ENCODE measurements around the gene CHFR.
"Not testable (repeated sequence)": the region's sequence is repeated elsewhere in the genome, so short reads cannot be mapped to it uniquely, and the experiment has no call there.

CHFR gene

DNA sequence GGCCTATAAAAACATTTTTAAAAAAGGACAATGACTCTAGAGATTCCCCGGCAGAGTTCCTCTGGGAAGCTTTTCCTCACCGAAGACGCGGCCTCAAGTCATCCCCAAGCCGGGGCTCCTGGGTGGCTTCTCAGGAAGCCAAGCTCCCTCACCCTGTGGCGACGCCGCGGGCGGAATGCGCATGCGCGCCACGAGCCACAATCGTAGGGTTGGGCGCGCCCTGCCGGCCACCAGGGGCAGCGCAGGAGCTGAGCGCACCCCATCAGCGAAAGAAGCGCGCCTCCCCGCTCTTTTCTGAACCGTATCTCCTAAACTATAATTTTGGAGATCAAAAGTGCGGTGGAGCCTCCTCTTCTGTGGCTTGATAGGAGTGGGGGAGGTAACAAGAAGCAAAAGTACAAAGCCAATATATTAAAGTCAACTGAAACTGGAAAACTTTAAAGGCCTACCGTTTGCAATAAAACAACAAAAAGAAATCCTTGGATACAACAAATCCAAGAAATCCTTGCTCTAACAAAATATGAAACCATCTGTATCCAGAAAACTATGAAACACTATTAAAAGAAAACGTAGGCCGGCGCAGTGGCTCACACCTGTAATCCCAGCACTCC lies 17.4 kb upstream of the CHFR start:
- H3K9me3 Mint-ChIP-seq = peaks cover 5% of the 10 kb centered on the region
- H3K4me1 Mint-ChIP-seq = peaks cover 23% of the 10 kb centered on the region
- peak overlapping the region; percentile 76 for H3K27ac Mint-ChIP-seq
- CTCF ChIA-PET = interaction anchor here (0.5 to 2.7 kb wide), 13 partner anchors 12 to 144 kb away, joined by 3 to 16 read pairs (median 4); no protein-coding TSS in a partner anchor
- DNase-seq = peak; percentile 91
- H3K4me3 Mint-ChIP-seq = peak overlapping the region; percentile 15
- H3K27me3 Mint-ChIP-seq = peaks cover 31% of the 10 kb centered on the region
- H3K36me3 Mint-ChIP-seq = peaks cover 10% of the 10 kb centered on the region

DNA sequence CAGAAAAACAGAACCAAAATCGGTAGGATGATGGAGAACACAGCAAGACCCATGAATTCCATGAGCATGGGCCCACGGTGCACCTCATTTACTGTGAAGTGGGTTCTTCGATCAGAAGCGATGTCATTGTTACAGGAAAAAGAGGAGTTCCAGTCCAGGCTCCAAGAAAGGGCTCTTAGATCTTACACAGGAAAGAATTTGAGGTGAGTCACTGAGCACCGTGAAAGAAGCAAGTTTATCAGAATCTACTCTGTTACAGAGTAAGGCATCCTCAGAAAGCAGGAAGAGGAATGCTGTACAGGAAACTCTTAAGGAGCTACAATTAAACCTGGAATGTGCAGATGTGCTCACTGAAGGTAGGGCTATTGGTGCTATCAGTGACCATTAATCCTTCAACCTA lies 11.6 kb upstream of the CHFR start:
- H3K36me3 Mint-ChIP-seq = peaks cover 2% of the 10 kb centered on the region
- H3K4me3 Mint-ChIP-seq = no peak overlapping the region
- peaks cover 9% of the 10 kb centered on the region for H3K4me1 Mint-ChIP-seq
- peak overlapping the region; percentile 40 for H3K27ac Mint-ChIP-seq
- CTCF ChIA-PET = no interaction called here
- H3K27me3 Mint-ChIP-seq = no peaks in the 10 kb centered on the region
- no peak for DNase-seq
- H3K9me3 Mint-ChIP-seq = no peaks in the 10 kb centered on the region

DNA sequence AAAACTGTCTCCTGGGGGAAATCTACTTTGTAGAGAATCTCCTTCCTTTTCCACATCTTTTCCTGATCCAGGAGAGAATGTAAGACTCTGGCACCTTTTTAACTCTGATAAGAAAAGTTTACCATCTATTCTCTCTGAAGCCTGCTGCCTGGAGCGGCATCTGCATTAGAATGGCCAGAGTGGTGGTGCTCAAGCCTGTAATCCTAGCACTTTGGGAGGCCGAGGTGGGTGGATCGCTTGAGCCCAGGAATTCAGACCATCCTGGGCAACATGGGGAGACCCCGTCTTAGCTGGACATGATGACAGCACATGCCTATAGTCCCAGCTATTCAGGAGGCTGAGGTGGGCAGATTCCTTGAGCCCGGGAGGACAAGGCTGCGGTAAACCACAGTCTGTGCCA lies 1.4 kb upstream of the CHFR start:
- peak overlapping the region; percentile 57 for H3K4me3 Mint-ChIP-seq
- CTCF ChIA-PET = no interaction called here

GRCh38 chr12:132886529-132887477 lies 602 bp downstream of the CHFR start:
- Mint-ChIP-seq H3K36me3 (peaks cover 58% of the 10 kb centered on the region), H3K27ac (peak overlapping the region; percentile 87), H3K4me3 (peak overlapping the region; percentile 98), H3K4me1 (peaks cover 37% of the 10 kb centered on the region), H3K27me3 (peaks cover 18% of the 10 kb centered on the region), H3K9me3 (peaks cover 23% of the 10 kb centered on the region)
- DNase-seq = no peak
- CTCF ChIA-PET = interaction anchor here (1.0 to 1.2 kb wide), 2 partner anchors 10 to 58 kb away, joined by 3 read pairs; no protein-coding TSS in a partner anchor

More for the DNA sequence above, 1.4 kb upstream of the CHFR start:
- peak overlapping the region; percentile 82 for H3K27ac Mint-ChIP-seq
- DNase-seq = no peak
- H3K27me3 Mint-ChIP-seq = peaks cover 18% of the 10 kb centered on the region
- H3K9me3 Mint-ChIP-seq = peaks cover 23% of the 10 kb centered on the region
- peaks cover 41% of the 10 kb centered on the region for H3K36me3 Mint-ChIP-seq
- H3K4me1 Mint-ChIP-seq = peaks cover 27% of the 10 kb centered on the region

- CTCF ChIA-PET = no interaction called here
- no peaks in the 10 kb centered on the region for H3K27me3 Mint-ChIP-seq
- peaks cover 24% of the 10 kb centered on the region for H3K4me1 Mint-ChIP-seq
Observed at GRCh38 chr12:132881818-132882217, 5.6 kb downstream of the CHFR start.

DNA sequence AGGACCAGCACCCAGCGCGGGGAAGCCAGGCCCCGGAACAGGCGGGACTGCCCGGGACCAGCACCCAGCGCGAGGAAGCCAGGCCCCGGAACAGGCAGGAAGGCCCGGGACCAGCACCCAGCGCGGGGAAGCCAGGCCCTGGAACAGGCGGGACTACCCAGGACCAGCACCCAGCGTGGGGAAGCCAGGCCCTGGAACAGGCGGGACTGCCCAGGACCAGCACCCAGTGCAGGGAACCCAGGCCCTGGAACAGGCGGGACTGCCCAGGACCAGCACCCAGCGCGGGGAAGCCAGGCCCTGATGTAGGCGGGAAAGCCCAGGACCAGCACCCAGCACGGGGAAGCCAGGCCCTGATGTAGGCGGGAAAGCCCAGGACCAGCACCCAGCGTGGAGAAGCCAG lies 12.8 kb downstream of the CHFR start:
- H3K9me3 Mint-ChIP-seq, H3K4me3 Mint-ChIP-seq, DNase-seq, H3K27ac Mint-ChIP-seq, CTCF ChIA-PET, H3K27me3 Mint-ChIP-seq: not testable (repeated sequence)
- H3K36me3 Mint-ChIP-seq = peaks cover 53% of the 10 kb centered on the region
- peaks cover 27% of the 10 kb centered on the region for H3K4me1 Mint-ChIP-seq

More at GRCh38 chr12:132881818-132882217, 5.6 kb downstream of the CHFR start:
- peaks cover 7% of the 10 kb centered on the region for H3K9me3 Mint-ChIP-seq
- no peak overlapping the region for H3K4me3 Mint-ChIP-seq
- no peak overlapping the region for H3K27ac Mint-ChIP-seq
- H3K36me3 Mint-ChIP-seq = peaks cover 64% of the 10 kb centered on the region
- DNase-seq = no peak

DNA sequence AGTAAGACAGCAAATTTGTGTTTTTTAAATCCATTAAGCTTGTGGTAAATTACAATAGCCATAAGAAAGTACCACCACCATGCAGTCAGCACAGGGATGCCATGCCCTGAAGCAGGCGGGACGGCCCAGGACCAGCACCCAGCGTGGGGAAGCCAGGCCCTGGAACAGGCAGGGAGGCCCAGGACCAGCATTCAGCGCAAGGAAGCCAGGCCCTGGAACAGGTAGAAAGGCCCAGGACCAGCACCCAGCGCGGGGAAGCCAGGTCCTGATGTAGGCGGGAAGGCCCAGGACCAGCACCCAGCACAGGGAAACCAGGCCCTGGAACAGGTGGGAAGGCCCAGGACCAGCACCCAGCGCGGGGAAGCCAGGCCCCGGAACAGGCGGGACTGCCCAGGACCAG lies 13.2 kb downstream of the CHFR start:
- CTCF ChIA-PET = no interaction called here
- Mint-ChIP-seq H3K36me3 (peaks cover 55% of the 10 kb centered on the region), H3K4me3 (no peak overlapping the region), H3K4me1 (peaks cover 28% of the 10 kb centered on the region), H3K27me3 (no peaks in the 10 kb centered on the region), H3K27ac (peak overlapping the region; percentile 86), H3K9me3 (no peaks in the 10 kb centered on the region)
- DNase-seq = no peak

GRCh38 chr12:132873724-132874123 lies 13.7 kb downstream of the CHFR start:
- Mint-ChIP-seq H3K4me3 (peak overlapping the region; percentile 43), H3K27me3 (no peaks in the 10 kb centered on the region), H3K4me1 (peaks cover 30% of the 10 kb centered on the region), H3K27ac (peak overlapping the region; percentile 86), H3K36me3 (peaks cover 57% of the 10 kb centered on the region), H3K9me3 (no peaks in the 10 kb centered on the region)
- CTCF ChIA-PET = interaction anchor here (0.6 kb wide), 1 partner anchor 32 kb away, joined by 3 read pairs; no protein-coding TSS in a partner anchor
- no peak for DNase-seq

- Mint-ChIP-seq H3K4me1 (peaks cover 31% of the 10 kb centered on the region), H3K9me3 (no peaks in the 10 kb centered on the region), H3K4me3 (no peak overlapping the region), H3K36me3 (peaks cover 59% of the 10 kb centered on the region), H3K27me3 (no peaks in the 10 kb centered on the region), H3K27ac (peak overlapping the region; percentile 88)
- DNase-seq = peak; percentile 54
- CTCF ChIA-PET = interaction anchor here (0.6 to 1.0 kb wide), 2 partner anchors 31 to 34 kb away, joined by 3 to 4 read pairs; no protein-coding TSS in a partner anchor
Observed at GRCh38 chr12:132872975-132873421, 14.4 kb downstream of the CHFR start.

- Mint-ChIP-seq H3K36me3 (peaks cover 59% of the 10 kb centered on the region), H3K9me3 (no peaks in the 10 kb centered on the region), H3K27me3 (no peaks in the 10 kb centered on the region), H3K27ac (peak overlapping the region; percentile 88), H3K4me3 (no peak overlapping the region), H3K4me1 (peaks cover 38% of the 10 kb centered on the region)
- no peak for DNase-seq
- CTCF ChIA-PET = interaction anchor here (1.0 kb wide), 1 partner anchor 34 kb away, joined by 4 read pairs; no protein-coding TSS in a partner anchor
Observed at GRCh38 chr12:132872073-132872855, 15.1 kb downstream of the CHFR start.

GRCh38 chr12:132869551-132869950 lies 17.9 kb downstream of the CHFR start:
- no peak for DNase-seq
- Mint-ChIP-seq H3K27ac (no peak overlapping the region), H3K9me3 (no peaks in the 10 kb centered on the region), H3K4me1 (peaks cover 48% of the 10 kb centered on the region), H3K27me3 (no peaks in the 10 kb centered on the region), H3K36me3 (peaks cover 60% of the 10 kb centered on the region), H3K4me3 (no peak overlapping the region)
- CTCF ChIA-PET = no interaction called here

- H3K27ac Mint-ChIP-seq = peak overlapping the region; percentile 37
Observed at GRCh38 chr12:132866251-132866828, 21.1 kb downstream of the CHFR start.

DNA sequence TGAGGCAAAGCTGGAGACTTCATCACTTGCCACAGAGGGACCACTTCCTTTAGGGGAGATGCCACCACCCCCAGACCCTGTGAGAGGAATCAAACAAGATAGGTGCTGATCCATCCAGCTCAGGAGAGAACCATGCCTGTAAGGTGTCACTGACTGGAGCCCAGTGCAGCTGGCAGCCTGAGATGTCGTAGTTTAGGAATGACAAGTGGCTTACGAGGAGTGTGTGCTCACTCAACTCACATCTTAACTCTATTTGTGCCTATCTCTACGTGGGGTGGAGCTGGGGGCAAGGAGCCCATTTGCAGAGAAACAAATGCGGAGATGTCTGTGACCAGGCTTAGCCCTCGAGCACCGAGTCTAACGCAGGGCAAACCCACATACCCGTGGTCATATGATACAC lies 25.8 kb downstream of the CHFR start:
- Mint-ChIP-seq H3K27me3 (no peaks in the 10 kb centered on the region), H3K4me1 (peaks cover 10% of the 10 kb centered on the region), H3K9me3 (no peaks in the 10 kb centered on the region), H3K36me3 (peaks cover 50% of the 10 kb centered on the region), H3K27ac (no peak overlapping the region), H3K4me3 (no peak overlapping the region)
- DNase-seq = no peak
- CTCF ChIA-PET = interaction anchor here (0.7 kb wide), 1 partner anchor 94 kb away, joined by 3 read pairs; no protein-coding TSS in a partner anchor

More at GRCh38 chr12:132866251-132866828, 21.1 kb downstream of the CHFR start:
- Mint-ChIP-seq H3K4me1 (peaks cover 28% of the 10 kb centered on the region), H3K4me3 (no peak overlapping the region), H3K27me3 (no peaks in the 10 kb centered on the region), H3K9me3 (no peaks in the 10 kb centered on the region), H3K36me3 (peaks cover 47% of the 10 kb centered on the region)
- CTCF ChIA-PET = no interaction called here
- no peak for DNase-seq

Data from activated naive CD4-positive, alpha-beta T cell treated with anti-CD3 and anti-CD28 coated beads, Interleukin-2, amount 10 ng/mL, durations not matched to agents 7 days and 5 days (primary cell).